ENCODE results near the gene GPR87.

GRCh38 chr3:151307583-151308488 lies 8.8 kb downstream of the GPR87 start:
- TF ChIP-seq CTCF (conservative IDR thresholded peaks at IDR 0.05 in 1 of 2, IDR thresholded peaks at IDR 0.05 in 1 of 2; ENCODE audit: low read depth in 1 of 2, low read length in 2 of 2) (no peak), EZH2 (IDR thresholded peaks at IDR 0.05; ENCODE audit: low read length, missing control alignments) (no peak)
